Measurements from ENCODE around the gene SH3BP2. TPM values are rescaled to one million over a fixed set of nuclear protein-coding genes. Genes with fewer than 3 reads are reported as not detected.

SH3BP2 gene
- total and polyA plus RNA-seq, 10 of the 15 experiments (the other 5 are each of a cell fraction or from before 2014, with no cell fraction given): 1.1 to 61.8 (median 23.9) TPM

- POLR2A ChIA-PET: interaction anchor here (0.6 kb wide), 1 partner anchor 253 kb away, joined by 3 read pairs; no protein-coding TSS in a partner anchor
- Histone ChIP-seq H2AFZ (ENCODE audit: control insufficient read depth, low read depth, low read length) (no peak overlapping the region), H3K4me3 (no peak overlapping the region), H3K27ac (ENCODE audit: control insufficient read depth, insufficient read depth) (no peak overlapping the region), H3K79me2 (ENCODE audit: control insufficient read depth, insufficient read depth, low read length) (peaks cover 39% of the 10 kb centered on the region), H3K9me3 (replicated peaks; ENCODE audit: control insufficient read depth, insufficient read depth, low read length) (no peaks in the 10 kb centered on the region), H3K4me2 (ENCODE audit: control insufficient read depth, insufficient read depth) (peak overlapping the region; percentile 9; the same call in 1 of the 2 replicates), H3K4me1 (ENCODE audit: control insufficient read depth, insufficient read depth, low read length) (peaks cover 24% of the 10 kb centered on the region), H3K9ac (ENCODE audit: control insufficient read depth, insufficient read depth, low read length) (no peak overlapping the region), H3K27me3 (replicated peaks in 1 of 2; ENCODE audit: control insufficient read depth in 2 of 2, insufficient read depth in 2 of 2, low read length in 1 of 2) (no peaks in the 10 kb centered on the region), H3K36me3 (ENCODE audit: control insufficient read depth in 2 of 2, insufficient read depth in 2 of 2, low read length in 1 of 2) (peaks cover 0 to 32% of the 10 kb centered on the region in 2 experiments; a peak in 3 of 4 replicates), H4K20me1 (ENCODE audit: control insufficient read depth, insufficient read depth) (peaks cover 6% of the 10 kb centered on the region; the same call in 1 of the 2 replicates)
- SMC1A ChIA-PET (ENCODE audit: uncharacterized antibody, unreplicated experiment): interaction anchor here (1.0 to 1.7 kb wide), 5 partner anchors 32 to 72 kb away, joined by 3 to 5 read pairs (median 4); no protein-coding TSS in a partner anchor
- CTCF ChIA-PET: interaction anchor here (1.3 kb wide), 2 partner anchors 55 to 56 kb away, joined by 3 to 6 read pairs; no protein-coding TSS in a partner anchor
- intact Hi-C loops (cut with micrococcal nuclease; ENCODE audit: unreplicated experiment) (no loop called here), in situ Hi-C loops (cut with MboI) (no loop called here)
- no peak for FAIRE-seq
- ATAC-seq: no peak
- RAD21 ChIA-PET (ENCODE audit: unreplicated experiment): interaction anchor here (0.8 to 1.4 kb wide), 3 partner anchors 18 to 116 kb away, joined by 3 to 4 read pairs (median 4); no protein-coding TSS in a partner anchor
- 62% methylated on average over 5 of the region's 5 CpGs for WGBS (ENCODE audit: insufficient coverage, insufficient replicate concordance, low lambda C conversion rate, missing lambda C conversion rate)
- no peak for DNase-seq (ENCODE audit: low read depth, low spot score)
- no TSS peak for BruUV-seq (replicated peaks)
- TF ChIP-seq PAX8 (IDR thresholded peaks at IDR 0.05) (no peak), NKRF (conservative IDR thresholded peaks at IDR 0.05) (no peak), MLLT1 (IDR thresholded peaks at IDR 0.05) (no peak), ZBED1 (IDR thresholded peaks at IDR 0.05; ENCODE audit: borderline replicate concordance) (no peak), CREB1 (IDR thresholded peaks at IDR 0.05; ENCODE audit: low read depth) (no peak), HDAC6 (IDR thresholded peaks at IDR 0.05; ENCODE audit: unreplicated experiment) (no peak)
- TF ChIP-seq, protein P1, sequence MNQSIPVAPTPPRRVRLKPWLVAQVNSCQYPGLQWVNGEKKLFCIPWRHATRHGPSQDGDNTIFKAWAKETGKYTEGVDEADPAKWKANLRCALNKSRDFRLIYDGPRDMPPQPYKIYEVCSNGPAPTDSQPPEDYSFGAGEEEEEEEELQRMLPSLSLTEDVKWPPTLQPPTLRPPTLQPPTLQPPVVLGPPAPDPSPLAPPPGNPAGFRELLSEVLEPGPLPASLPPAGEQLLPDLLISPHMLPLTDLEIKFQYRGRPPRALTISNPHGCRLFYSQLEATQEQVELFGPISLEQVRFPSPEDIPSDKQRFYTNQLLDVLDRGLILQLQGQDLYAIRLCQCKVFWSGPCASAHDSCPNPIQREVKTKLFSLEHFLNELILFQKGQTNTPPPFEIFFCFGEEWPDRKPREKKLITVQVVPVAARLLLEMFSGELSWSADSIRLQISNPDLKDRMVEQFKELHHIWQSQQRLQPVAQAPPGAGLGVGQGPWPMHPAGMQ (IDR thresholded peaks at IDR 0.05; ENCODE audit: borderline replicate concordance): no peak
- TF ChIP-seq, protein P2, sequence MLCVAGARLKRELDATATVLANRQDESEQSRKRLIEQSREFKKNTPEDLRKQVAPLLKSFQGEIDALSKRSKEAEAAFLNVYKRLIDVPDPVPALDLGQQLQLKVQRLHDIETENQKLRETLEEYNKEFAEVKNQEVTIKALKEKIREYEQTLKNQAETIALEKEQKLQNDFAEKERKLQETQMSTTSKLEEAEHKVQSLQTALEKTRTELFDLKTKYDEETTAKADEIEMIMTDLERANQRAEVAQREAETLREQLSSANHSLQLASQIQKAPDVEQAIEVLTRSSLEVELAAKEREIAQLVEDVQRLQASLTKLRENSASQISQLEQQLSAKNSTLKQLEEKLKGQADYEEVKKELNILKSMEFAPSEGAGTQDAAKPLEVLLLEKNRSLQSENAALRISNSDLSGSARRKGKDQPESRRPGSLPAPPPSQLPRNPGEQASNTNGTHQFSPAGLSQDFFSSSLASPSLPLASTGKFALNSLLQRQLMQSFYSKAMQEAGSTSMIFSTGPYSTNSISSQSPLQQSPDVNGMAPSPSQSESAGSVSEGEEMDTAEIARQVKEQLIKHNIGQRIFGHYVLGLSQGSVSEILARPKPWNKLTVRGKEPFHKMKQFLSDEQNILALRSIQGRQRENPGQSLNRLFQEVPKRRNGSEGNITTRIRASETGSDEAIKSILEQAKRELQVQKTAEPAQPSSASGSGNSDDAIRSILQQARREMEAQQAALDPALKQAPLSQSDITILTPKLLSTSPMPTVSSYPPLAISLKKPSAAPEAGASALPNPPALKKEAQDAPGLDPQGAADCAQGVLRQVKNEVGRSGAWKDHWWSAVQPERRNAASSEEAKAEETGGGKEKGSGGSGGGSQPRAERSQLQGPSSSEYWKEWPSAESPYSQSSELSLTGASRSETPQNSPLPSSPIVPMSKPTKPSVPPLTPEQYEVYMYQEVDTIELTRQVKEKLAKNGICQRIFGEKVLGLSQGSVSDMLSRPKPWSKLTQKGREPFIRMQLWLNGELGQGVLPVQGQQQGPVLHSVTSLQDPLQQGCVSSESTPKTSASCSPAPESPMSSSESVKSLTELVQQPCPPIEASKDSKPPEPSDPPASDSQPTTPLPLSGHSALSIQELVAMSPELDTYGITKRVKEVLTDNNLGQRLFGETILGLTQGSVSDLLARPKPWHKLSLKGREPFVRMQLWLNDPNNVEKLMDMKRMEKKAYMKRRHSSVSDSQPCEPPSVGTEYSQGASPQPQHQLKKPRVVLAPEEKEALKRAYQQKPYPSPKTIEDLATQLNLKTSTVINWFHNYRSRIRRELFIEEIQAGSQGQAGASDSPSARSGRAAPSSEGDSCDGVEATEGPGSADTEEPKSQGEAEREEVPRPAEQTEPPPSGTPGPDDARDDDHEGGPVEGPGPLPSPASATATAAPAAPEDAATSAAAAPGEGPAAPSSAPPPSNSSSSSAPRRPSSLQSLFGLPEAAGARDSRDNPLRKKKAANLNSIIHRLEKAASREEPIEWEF (IDR thresholded peaks at IDR 0.05; ENCODE audit: insufficient replicate concordance, low read depth, low read length): no peak
- TF ChIP-seq, protein P3, sequence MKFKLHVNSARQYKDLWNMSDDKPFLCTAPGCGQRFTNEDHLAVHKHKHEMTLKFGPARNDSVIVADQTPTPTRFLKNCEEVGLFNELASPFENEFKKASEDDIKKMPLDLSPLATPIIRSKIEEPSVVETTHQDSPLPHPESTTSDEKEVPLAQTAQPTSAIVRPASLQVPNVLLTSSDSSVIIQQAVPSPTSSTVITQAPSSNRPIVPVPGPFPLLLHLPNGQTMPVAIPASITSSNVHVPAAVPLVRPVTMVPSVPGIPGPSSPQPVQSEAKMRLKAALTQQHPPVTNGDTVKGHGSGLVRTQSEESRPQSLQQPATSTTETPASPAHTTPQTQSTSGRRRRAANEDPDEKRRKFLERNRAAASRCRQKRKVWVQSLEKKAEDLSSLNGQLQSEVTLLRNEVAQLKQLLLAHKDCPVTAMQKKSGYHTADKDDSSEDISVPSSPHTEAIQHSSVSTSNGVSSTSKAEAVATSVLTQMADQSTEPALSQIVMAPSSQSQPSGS (IDR thresholded peaks at IDR 0.05; ENCODE audit: low read length): no peak
These were observed 26.6 kb downstream of the SH3BP2 start for GRCh38 chr4:2819244-2820215.
